GM12874 (cell line): ENCODE data around the gene SLC46A2.

ENCODE experiments used
- TF ChIP-seq, protein P1 (sequence below): IDR thresholded peaks from 2 replicates; pipeline ENCODE4 v1.5.1; 2011; ENCODE audit warnings: low read depth, mild to moderate bottlenecking, control low read depth, low read length, moderate library complexity; ENCODE audit not compliant: insufficient read depth

The SLC46A2 gene, protein sequence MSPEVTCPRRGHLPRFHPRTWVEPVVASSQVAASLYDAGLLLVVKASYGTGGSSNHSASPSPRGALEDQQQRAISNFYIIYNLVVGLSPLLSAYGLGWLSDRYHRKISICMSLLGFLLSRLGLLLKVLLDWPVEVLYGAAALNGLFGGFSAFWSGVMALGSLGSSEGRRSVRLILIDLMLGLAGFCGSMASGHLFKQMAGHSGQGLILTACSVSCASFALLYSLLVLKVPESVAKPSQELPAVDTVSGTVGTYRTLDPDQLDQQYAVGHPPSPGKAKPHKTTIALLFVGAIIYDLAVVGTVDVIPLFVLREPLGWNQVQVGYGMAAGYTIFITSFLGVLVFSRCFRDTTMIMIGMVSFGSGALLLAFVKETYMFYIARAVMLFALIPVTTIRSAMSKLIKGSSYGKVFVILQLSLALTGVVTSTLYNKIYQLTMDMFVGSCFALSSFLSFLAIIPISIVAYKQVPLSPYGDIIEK

DNA sequence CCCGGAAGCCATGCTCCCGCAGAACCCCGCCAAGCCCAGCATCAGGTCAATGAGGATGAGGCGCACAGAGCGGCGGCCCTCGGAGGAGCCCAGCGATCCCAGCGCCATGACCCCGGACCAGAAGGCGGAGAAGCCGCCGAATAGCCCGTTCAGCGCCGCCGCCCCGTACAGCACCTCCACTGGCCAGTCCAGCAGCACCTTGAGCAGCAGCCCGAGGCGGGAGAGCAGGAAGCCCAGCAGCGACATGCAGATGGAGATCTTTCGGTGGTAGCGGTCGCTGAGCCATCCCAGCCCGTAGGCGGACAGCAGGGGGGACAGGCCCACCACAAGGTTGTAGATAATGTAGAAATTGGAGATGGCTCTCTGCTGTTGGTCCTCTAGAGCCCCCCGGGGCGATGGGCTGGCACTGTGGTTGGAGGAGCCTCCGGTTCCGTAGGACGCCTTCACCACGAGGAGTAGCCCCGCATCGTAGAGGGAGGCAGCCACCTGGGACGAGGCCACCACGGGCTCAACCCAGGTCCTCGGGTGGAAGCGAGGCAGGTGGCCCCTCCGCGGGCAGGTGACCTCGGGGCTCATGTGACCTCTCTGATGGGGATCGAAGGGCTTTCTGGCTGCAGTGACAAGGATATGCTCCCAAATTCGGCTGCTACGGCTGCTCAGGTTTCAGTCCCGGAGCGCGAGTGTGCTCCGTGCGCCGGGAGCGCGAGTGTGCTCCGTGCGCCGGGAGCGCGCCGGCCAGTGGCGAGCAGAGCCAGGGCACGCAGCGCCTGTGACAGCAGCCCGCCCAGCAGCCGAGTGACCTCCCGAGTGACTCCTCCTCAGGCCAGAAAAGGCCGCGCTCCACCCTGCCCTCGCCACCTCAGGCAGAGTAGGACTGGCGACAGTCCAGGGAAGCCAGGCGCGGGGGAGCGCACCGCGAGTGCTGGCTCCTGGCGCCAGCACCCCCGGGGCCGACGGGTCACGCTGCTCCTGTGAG is at the start of gene SLC46A2:
Gene SLC46A2, minus strand, starts transcription at position 771 of the 976 bp plus-strand sequence. Its CDS starts 195 bp downstream, at position 576.
- TF ChIP-seq, protein P1, sequence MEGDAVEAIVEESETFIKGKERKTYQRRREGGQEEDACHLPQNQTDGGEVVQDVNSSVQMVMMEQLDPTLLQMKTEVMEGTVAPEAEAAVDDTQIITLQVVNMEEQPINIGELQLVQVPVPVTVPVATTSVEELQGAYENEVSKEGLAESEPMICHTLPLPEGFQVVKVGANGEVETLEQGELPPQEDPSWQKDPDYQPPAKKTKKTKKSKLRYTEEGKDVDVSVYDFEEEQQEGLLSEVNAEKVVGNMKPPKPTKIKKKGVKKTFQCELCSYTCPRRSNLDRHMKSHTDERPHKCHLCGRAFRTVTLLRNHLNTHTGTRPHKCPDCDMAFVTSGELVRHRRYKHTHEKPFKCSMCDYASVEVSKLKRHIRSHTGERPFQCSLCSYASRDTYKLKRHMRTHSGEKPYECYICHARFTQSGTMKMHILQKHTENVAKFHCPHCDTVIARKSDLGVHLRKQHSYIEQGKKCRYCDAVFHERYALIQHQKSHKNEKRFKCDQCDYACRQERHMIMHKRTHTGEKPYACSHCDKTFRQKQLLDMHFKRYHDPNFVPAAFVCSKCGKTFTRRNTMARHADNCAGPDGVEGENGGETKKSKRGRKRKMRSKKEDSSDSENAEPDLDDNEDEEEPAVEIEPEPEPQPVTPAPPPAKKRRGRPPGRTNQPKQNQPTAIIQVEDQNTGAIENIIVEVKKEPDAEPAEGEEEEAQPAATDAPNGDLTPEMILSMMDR = no peak

DNA sequence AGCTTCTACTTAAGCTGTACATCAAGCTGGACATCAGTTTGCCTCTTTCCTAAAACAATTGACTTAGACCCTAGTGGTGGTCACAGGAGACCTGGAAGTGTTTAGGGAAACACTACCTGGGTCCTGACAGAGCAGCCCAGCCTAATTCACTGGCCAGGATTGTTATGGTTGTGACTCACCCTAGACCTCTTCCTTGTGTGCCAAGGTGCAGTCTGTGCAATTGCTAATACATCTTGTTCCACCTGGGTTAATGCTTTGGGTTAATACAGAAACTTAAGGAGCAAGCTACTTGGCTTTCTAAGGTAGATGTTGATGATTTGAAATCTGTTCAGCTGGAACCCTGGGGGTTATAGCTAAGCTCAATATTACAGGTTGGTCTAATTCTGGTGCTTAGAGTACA is 48.7 kb upstream of the SLC46A2 start:
- TF ChIP-seq, protein P1 = no peak

DNA sequence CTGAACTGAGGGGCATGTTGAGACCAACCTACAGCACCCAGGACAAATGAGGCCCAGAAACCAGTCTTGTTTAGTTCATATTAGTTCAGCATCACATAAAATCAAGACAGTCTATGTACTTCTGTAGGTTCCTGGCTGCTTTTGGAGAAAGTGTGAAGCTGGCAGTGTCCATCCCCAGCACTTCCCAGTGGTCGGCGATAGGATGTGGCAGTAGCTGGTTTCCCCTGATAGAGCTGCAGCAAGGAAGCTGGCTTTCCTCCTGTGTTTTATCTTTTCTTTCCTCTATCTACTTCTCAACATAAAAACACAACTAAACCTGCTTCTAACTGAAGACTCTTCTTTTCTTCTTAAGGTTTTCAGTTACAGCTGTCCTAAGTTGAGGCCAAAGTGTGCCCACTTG is 43.0 kb upstream of the SLC46A2 start:
- TF ChIP-seq, protein P1 = no peak

DNA sequence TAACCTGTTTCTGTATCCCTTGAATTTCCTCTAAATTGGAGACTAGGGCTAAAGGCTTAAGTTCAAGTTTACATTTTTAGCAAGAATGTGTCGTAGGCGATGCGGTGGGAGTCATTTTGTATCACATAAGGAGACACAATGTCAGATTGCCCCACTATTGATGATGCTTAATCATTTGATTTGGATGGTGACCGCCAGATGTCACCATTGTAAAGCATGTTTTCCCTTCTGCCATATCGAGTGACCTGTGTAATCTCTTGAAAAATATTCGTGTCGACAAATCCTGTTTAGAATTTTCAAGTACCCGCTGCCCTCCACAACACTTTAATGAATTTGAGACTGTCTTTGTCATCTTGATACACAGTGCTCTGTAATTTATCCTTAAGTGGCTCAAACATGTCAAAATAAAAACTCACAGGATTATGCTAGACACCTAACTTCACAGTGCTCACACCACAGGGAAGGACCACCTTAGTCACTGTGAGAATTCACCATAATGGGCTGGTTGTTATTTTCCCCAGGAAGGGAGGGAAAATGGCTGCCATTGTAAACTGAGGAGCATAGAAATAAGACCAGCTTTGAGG is 34.5 kb upstream of the SLC46A2 start:
- TF ChIP-seq, protein P1 = peak; percentile 29

DNA sequence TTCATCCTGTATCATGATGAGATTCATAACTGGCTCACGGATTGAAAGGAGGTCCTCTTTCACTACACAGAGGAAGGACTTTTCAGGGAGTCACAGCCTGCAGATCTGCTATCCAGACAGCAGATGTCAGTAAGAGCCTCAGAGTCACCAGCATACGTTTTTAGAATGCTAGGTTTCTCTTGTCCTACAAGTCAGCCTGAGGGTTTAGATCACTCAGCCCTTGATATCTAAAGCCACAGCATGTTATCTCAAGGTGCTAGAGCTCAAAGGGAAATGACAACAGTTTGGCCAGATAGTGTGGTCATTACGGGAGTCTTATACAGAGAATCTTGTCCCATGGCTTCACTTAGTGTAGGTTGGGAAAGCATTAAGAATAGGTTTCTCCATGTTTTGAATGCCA is 30.9 kb upstream of the SLC46A2 start:
- TF ChIP-seq, protein P1 = peak; percentile 55

DNA sequence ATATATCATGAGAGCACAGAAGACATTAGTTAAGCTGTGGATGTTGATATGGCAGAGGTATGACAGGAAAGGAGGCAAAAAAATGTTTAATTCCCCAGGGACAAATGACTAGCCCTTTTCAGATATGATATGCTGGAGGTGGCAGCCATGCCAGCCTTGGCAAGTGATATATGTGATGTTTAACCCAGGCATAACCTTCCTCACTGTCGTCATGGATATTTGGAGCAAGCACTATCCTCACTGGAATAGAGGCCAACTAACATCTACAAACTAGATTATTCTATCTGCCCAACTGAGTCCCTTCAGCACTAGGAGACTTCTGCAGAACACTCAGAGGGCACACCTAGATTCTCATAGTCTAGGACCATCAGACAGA is 27.3 kb upstream of the SLC46A2 start:
- TF ChIP-seq, protein P1 = no peak
